Panc1 (cell line): ENCODE results near the gene CNST. TPM values are rescaled to one million over a fixed set of nuclear protein-coding genes. Genes with fewer than 3 reads are reported as not detected.

Source experiments
- ATAC-seq: fragments of 200-7000 bp; cut with Tn5 transposase; 2 replicates; pipeline ENCODE4 v1.9.1; 2020; ENCODE audit warnings: mild to moderate bottlenecking, moderate library complexity
- BruUV-seq: library from RNA; stranded (reverse); fragments of 400-500 nt; replicated peaks from 2 replicates; lab custom pipeline; 2021; lab: Mats Ljungman, UMichigan
- CTCF ChIA-PET: fragments of 300-600 bp; sonication (Branson Sonifier 250); formaldehyde crosslinking; loops from one replicate; lab custom pipeline; 2022; ENCODE audit warnings: antibody characterized with exemption; lab: Charles Lee
- POLR2A ChIA-PET: fragments of 300-600 bp; sonication (Branson Sonifier 250); formaldehyde crosslinking; loops from one replicate; lab custom pipeline; 2022; ENCODE audit warnings: antibody characterized with exemption; lab: Charles Lee
- DNase-seq: peaks from one replicate; pipeline ENCODE4 v3.0.0-alpha.2; 2010; ENCODE audit warnings: low read depth, low spot score
- H3K27ac ChIP-seq: 2 replicates; pipeline ENCODE4 v1.5.1; 2011; ENCODE audit warnings: mild to moderate bottlenecking, low read length, inconsistent platforms
- H3K27me3 ChIP-seq: fragments of 200-500 bp; sonication (Bioruptor generic); 2 replicates; pipeline ENCODE4 v1.6.0; 2014; ENCODE audit warnings: low read length, inconsistent platforms; ENCODE audit not compliant: control insufficient read depth, insufficient read depth
- H3K36me3 ChIP-seq: fragments of 200-500 bp; sonication (Bioruptor generic); 2 replicates; pipeline ENCODE4 v1.5.1; 2014; ENCODE audit warnings: inconsistent platforms, mild to moderate bottlenecking, low read length, moderate library complexity; ENCODE audit not compliant: control insufficient read depth, insufficient read depth
- H3K4me1 ChIP-seq: 2 replicates; pipeline ENCODE4 v1.5.1; 2011; ENCODE audit warnings: inconsistent platforms, mild to moderate bottlenecking, low read length, moderate library complexity; ENCODE audit not compliant: control insufficient read depth, insufficient read depth
- H3K4me3 ChIP-seq, 2 experiments: 2 replicates each; pipeline ENCODE4 v1.5.1; 2011 to 2012; ENCODE audit warnings: low read depth in 2 of 2, low read length in 2 of 2, mild to moderate bottlenecking in 2 of 2, inconsistent platforms in 1 of 2, moderate library complexity in 1 of 2
- H3K9me3 ChIP-seq: fragments of 200-500 bp; sonication (Bioruptor generic); 2 replicates; pipeline ENCODE4 v1.5.1; 2014; ENCODE audit warnings: low read depth, mild to moderate bottlenecking, inconsistent platforms, low read length, moderate library complexity; ENCODE audit not compliant: control insufficient read depth, insufficient read depth
- POLR2AphosphoS5 ChIP-seq: IDR thresholded peaks from 2 replicates; pipeline ENCODE4 v1.6.1; 2012; ENCODE audit warnings: mild to moderate bottlenecking, low read depth, low read length, moderate library complexity
- SIN3A ChIP-seq: IDR thresholded peaks from 2 replicates; pipeline ENCODE4 v1.6.1; 2012; ENCODE audit warnings: low read depth, mild to moderate bottlenecking, low read length, moderate library complexity, borderline replicate concordance; ENCODE audit not compliant: insufficient read depth
- TCF7L2 ChIP-seq: IDR thresholded peaks from 2 replicates; pipeline ENCODE4 v1.6.1; 2011; ENCODE audit warnings: mild to moderate bottlenecking, low read depth, low read length, inconsistent platforms
- in situ Hi-C: cut with HindIII; loops from 2 replicates; pipeline ENCODE4 v1.10.0; 2016; ENCODE audit warnings: low sequenced_read_pairs, low pct_unique_long_range_greater_than_20kb
- intact Hi-C: fragments of 100-400 bp; cut with micrococcal nuclease; formaldehyde crosslinking; loops from one replicate; pipeline ENCODE4 v1.10.0; 2022; ENCODE audit not compliant: unreplicated experiment
- total RNA-seq: library from RNA; stranded (reverse); gene quantifications from one replicate; pipeline ENCODE4 v1.2.1, GENCODE V29; 2021; ENCODE audit not compliant: unreplicated experiment
- TF ChIP-seq, protein P1 (sequence below): fragments of 450-650 bp; IDR thresholded peaks from 2 replicates; pipeline ENCODE4 v1.5.1; 2017; ENCODE audit warnings: mild to moderate bottlenecking
- TF ChIP-seq, protein P2 (sequence below), 2 experiments: IDR thresholded peaks; 2 replicates each; pipeline ENCODE4 v1.6.1; 2011 to 2012; ENCODE audit warnings: low read depth in 2 of 2, control low read depth in 1 of 2, low read length in 1 of 2, mild to moderate bottlenecking in 1 of 2, moderate library complexity in 1 of 2; ENCODE audit not compliant: insufficient read depth in 1 of 2

CNST gene
- total RNA-seq, 1 experiment from 2014 or later, result 18.5 TPM

DNA sequence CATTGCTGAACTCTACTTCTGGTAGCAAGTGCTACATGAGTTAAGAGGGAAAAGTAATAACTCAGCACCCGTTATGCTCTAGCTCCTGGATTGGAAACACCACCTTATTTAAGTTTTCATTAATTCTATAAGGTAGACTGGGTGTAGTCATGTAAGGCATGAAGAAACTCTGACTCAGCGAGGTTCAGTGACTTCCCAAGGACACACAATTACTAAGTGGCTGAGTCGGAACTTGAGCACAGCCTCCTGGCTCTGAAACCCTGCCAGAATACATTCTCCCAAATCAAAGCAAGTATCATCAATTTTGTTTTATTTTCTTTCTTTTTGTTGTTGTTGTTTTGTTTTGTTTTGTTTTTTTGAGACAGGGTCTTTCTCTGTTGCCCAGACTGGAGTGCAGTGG is 128.9 kb downstream of the CNST start:
- CTCF ChIA-PET, result interaction anchor here (0.7 kb wide), 1 partner anchor 15 kb away, joined by 4 read pairs; no protein-coding TSS in a partner anchor

DNA sequence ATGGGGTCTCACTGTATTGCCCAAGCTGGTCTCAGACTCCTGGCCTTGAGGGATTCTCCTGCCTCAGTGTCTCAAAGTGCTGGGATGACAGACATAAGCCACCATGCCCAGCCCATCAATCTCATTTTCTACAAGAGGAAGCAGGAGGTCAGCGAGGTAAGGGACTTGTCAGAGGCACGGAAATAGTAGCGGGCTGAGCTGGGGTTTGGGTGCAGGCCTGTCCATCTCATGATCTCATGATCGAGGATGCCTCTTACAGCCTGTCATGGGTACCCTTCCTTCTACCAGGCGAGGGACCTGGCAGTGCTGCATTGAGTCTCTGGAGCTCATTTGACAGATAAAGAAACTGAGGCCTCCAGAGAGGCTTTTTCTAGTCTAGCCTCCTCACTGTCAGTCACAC is 129.4 kb downstream of the CNST start:
- Histone ChIP-seq H3K27me3 (no peaks in the 10 kb centered on the region), H3K9me3 (no peaks in the 10 kb centered on the region), H3K36me3 (no peaks in the 10 kb centered on the region), H3K4me1 (no peaks in the 10 kb centered on the region), H3K4me3 (no peak overlapping the region), H3K27ac (no peak overlapping the region)
- ChIA-PET CTCF (interaction anchor here (0.6 kb wide), 1 partner anchor 70 kb away, joined by 3 read pairs; no protein-coding TSS in a partner anchor), POLR2A (no interaction called here)
- DNase-seq (no peak), ATAC-seq (no peak)
- TF ChIP-seq POLR2AphosphoS5, result no peak
- TF ChIP-seq, protein P1, sequence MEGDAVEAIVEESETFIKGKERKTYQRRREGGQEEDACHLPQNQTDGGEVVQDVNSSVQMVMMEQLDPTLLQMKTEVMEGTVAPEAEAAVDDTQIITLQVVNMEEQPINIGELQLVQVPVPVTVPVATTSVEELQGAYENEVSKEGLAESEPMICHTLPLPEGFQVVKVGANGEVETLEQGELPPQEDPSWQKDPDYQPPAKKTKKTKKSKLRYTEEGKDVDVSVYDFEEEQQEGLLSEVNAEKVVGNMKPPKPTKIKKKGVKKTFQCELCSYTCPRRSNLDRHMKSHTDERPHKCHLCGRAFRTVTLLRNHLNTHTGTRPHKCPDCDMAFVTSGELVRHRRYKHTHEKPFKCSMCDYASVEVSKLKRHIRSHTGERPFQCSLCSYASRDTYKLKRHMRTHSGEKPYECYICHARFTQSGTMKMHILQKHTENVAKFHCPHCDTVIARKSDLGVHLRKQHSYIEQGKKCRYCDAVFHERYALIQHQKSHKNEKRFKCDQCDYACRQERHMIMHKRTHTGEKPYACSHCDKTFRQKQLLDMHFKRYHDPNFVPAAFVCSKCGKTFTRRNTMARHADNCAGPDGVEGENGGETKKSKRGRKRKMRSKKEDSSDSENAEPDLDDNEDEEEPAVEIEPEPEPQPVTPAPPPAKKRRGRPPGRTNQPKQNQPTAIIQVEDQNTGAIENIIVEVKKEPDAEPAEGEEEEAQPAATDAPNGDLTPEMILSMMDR, result no peak
- no peak for TF ChIP-seq TCF7L2
- TF ChIP-seq, protein P2, sequence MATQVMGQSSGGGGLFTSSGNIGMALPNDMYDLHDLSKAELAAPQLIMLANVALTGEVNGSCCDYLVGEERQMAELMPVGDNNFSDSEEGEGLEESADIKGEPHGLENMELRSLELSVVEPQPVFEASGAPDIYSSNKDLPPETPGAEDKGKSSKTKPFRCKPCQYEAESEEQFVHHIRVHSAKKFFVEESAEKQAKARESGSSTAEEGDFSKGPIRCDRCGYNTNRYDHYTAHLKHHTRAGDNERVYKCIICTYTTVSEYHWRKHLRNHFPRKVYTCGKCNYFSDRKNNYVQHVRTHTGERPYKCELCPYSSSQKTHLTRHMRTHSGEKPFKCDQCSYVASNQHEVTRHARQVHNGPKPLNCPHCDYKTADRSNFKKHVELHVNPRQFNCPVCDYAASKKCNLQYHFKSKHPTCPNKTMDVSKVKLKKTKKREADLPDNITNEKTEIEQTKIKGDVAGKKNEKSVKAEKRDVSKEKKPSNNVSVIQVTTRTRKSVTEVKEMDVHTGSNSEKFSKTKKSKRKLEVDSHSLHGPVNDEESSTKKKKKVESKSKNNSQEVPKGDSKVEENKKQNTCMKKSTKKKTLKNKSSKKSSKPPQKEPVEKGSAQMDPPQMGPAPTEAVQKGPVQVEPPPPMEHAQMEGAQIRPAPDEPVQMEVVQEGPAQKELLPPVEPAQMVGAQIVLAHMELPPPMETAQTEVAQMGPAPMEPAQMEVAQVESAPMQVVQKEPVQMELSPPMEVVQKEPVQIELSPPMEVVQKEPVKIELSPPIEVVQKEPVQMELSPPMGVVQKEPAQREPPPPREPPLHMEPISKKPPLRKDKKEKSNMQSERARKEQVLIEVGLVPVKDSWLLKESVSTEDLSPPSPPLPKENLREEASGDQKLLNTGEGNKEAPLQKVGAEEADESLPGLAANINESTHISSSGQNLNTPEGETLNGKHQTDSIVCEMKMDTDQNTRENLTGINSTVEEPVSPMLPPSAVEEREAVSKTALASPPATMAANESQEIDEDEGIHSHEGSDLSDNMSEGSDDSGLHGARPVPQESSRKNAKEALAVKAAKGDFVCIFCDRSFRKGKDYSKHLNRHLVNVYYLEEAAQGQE (IDR thresholded peaks at IDR 0.05; ENCODE audit: insufficient read depth in 1 of 2, low read depth in 2 of 2, low read length in 1 of 2), result no peak
- no peak for TF ChIP-seq SIN3A
- BruUV-seq, result no TSS peak
- in situ Hi-C loops, result no loop called here
- intact Hi-C loops, result no loop called here

More for the DNA sequence above, 128.9 kb downstream of the CNST start:
- Histone ChIP-seq H3K27me3 (no peaks in the 10 kb centered on the region), H3K9me3 (no peaks in the 10 kb centered on the region), H3K27ac (no peak overlapping the region), H3K4me1 (no peaks in the 10 kb centered on the region), H3K4me3 (no peak overlapping the region), H3K36me3 (no peaks in the 10 kb centered on the region)
- in situ Hi-C loops, result no loop called here
- ATAC-seq, result no peak
- TF ChIP-seq, protein P1, result no peak
- TF ChIP-seq SIN3A (no peak), TCF7L2 (no peak), POLR2AphosphoS5 (no peak)
- TF ChIP-seq, protein P2 (IDR thresholded peaks at IDR 0.05; ENCODE audit: insufficient read depth in 1 of 2, low read depth in 2 of 2, low read length in 1 of 2), result no peak
- no TSS peak for BruUV-seq
- POLR2A ChIA-PET, result no interaction called here
- intact Hi-C loops, result no loop called here
- DNase-seq, result no peak
